ENCODE measurements around the gene HS6ST2.

HS6ST2 gene

GRCh38 chrX:132669142-132669541, 289.3 kb downstream of the HS6ST2 start:
- DNase-seq: no peak

GRCh38 chrX:132668178-132668577, 290.3 kb downstream of the HS6ST2 start:
- DNase-seq: peak in 2 of 3 donors; percentile 31 to 33

- DNase-seq: no peak
Measured at GRCh38 chrX:132665676-132666075, 292.8 kb downstream of the HS6ST2 start.

- no peak for DNase-seq
Measured at GRCh38 chrX:132664273-132664672, 294.2 kb downstream of the HS6ST2 start.

- no peak for DNase-seq
Measured at GRCh38 chrX:132662844-132663243, 295.6 kb downstream of the HS6ST2 start.

- DNase-seq: no peak
Measured at GRCh38 chrX:132657876-132658275, 300.6 kb downstream of the HS6ST2 start.

GRCh38 chrX:132652871-132653270, 305.6 kb downstream of the HS6ST2 start:
- no peak for DNase-seq

GRCh38 chrX:132651421-132652086, 306.9 kb downstream of the HS6ST2 start:
- DNase-seq: no peak

- no peak for DNase-seq
Measured at GRCh38 chrX:132648895-132649294, 309.5 kb downstream of the HS6ST2 start.

GRCh38 chrX:132639446-132639845, 319.0 kb downstream of the HS6ST2 start:
- DNase-seq: no peak

- DNase-seq: no peak
Measured at GRCh38 chrX:132638313-132638712, 320.1 kb downstream of the HS6ST2 start.

GRCh38 chrX:132636080-132636479, 322.3 kb downstream of the HS6ST2 start:
- peak in 1 of 3 donors; percentile 13 for DNase-seq

- DNase-seq: no peak
Measured at GRCh38 chrX:132634521-132634920, 323.9 kb downstream of the HS6ST2 start.

- peak; percentile 18 to 42 (median 18) for DNase-seq
Measured at GRCh38 chrX:132631579-132632232, 326.7 kb downstream of the HS6ST2 start.

- DNase-seq: no peak
Measured at GRCh38 chrX:132624466-132624865, 334.0 kb downstream of the HS6ST2 start.

- no peak for DNase-seq
Measured at GRCh38 chrX:132623942-132624341, 334.5 kb downstream of the HS6ST2 start.

GRCh38 chrX:132623300-132623699, 335.1 kb downstream of the HS6ST2 start:
- DNase-seq: no peak

- peak in 2 of 3 donors; percentile 10 to 13 for DNase-seq
Measured at GRCh38 chrX:132622130-132622529, 336.3 kb downstream of the HS6ST2 start.

GRCh38 chrX:132618810-132619209, 339.6 kb downstream of the HS6ST2 start:
- DNase-seq: no peak

- peak; percentile 42 to 67 (median 62) for DNase-seq
Measured at GRCh38 chrX:132615391-132616131, 342.9 kb downstream of the HS6ST2 start.

- DNase-seq: no peak
Measured at GRCh38 chrX:132614297-132614696, 344.1 kb downstream of the HS6ST2 start.

- no peak for DNase-seq
Measured at GRCh38 chrX:132613801-132614200, 344.6 kb downstream of the HS6ST2 start.

- peak; percentile 19 to 45 (median 38) for DNase-seq
Measured at GRCh38 chrX:132612821-132613564, 345.4 kb downstream of the HS6ST2 start.
